Smooth muscle cell (in vitro differentiated cells): ENCODE results near the gene SLC25A39. TPM values are rescaled to one million over a fixed set of nuclear protein-coding genes. Genes with fewer than 3 reads are reported as not detected.

Experiments
- DNase-seq: peaks from one replicate; lab custom pipeline; 2025; ENCODE audit not compliant: unreplicated experiment; lab: John Stamatoyannopoulos, UW
- H2AFZ ChIP-seq: fragments of 200-600 bp; sonication (generic); 2 replicates; pipeline ENCODE4 v1.6.0; 2016; ENCODE audit warnings: antibody characterized with exemption, low read depth, mild to moderate bottlenecking
- H3F3A ChIP-seq: fragments of 200-600 bp; sonication (generic); 2 replicates; pipeline ENCODE4 v1.6.0; 2017; ENCODE audit warnings: antibody characterized with exemption, low read depth
- H3K27ac ChIP-seq: fragments of 200-600 bp; sonication (generic); 2 replicates; pipeline ENCODE4 v1.5.1; 2016; ENCODE audit warnings: low read depth, mild to moderate bottlenecking
- H3K27me3 ChIP-seq: fragments of 200-600 bp; sonication (generic); 2 replicates; pipeline ENCODE4 v1.6.1; 2016; ENCODE audit warnings: low read depth, mild to moderate bottlenecking
- H3K36me3 ChIP-seq: fragments of 200-600 bp; sonication (generic); 2 replicates; pipeline ENCODE4 v1.5.1; 2016; ENCODE audit warnings: low read depth
- H3K4me1 ChIP-seq: fragments of 200-600 bp; sonication (generic); 2 replicates; pipeline ENCODE4 v1.5.1; 2016; ENCODE audit warnings: low read depth
- H3K4me2 ChIP-seq: fragments of 200-600 bp; sonication (generic); 2 replicates; pipeline ENCODE4 v1.6.0; 2016; ENCODE audit warnings: mild to moderate bottlenecking
- H3K4me3 ChIP-seq: fragments of 200-600 bp; sonication (generic); 2 replicates; pipeline ENCODE4 v1.5.1; 2016; ENCODE audit warnings: mild to moderate bottlenecking
- H3K79me2 ChIP-seq: fragments of 200-600 bp; sonication (generic); 2 replicates; pipeline ENCODE4 v1.6.0; 2016; ENCODE audit warnings: low read depth, mild to moderate bottlenecking
- H3K9ac ChIP-seq: fragments of 200-600 bp; sonication (generic); 2 replicates; pipeline ENCODE4 v1.6.0; 2016; ENCODE audit warnings: low read depth
- H3K9me3 ChIP-seq: fragments of 200-600 bp; sonication (generic); replicated peaks from 2 replicates; pipeline ENCODE4 v1.5.1; 2016; ENCODE audit warnings: low read depth
- H4K20me1 ChIP-seq: fragments of 200-600 bp; sonication (generic); 2 replicates; pipeline ENCODE4 v1.6.0; 2016; ENCODE audit warnings: low read depth
- CTCF ChIP-seq: fragments of 200-600 bp; sonication (generic); IDR thresholded peaks from 2 replicates; pipeline ENCODE4 v1.5.1; 2017; ENCODE audit warnings: borderline replicate concordance, mild to moderate bottlenecking, antibody characterized with exemption; ENCODE audit not compliant: insufficient read depth, poor library complexity, severe bottlenecking
- WGBS: methylation state at CpG from one replicate; pipeline ENCODE4 v1.1.7; 2016; ENCODE audit warnings: low lambda C conversion rate; 5-methylcytosine and 5-hydroxymethylcytosine counted together
- polyA plus RNA-seq: library from polyadenylated mRNA; unstranded; fragments of >200 nt; fragmentation: Nextera tagmentation; extraction: Ambion mirVana; gene quantifications from 2 replicates; pipeline ENCODE4 v1.2.1, GENCODE V29; 2016
- total RNA-seq: library from RNA; depleted of rRNA; stranded (reverse); fragments of >200 nt; gene quantifications from 2 replicates; pipeline ENCODE4 v1.2.3, GENCODE V29; 2014

SLC25A39 gene
- total and polyA plus RNA-seq, 2 experiments from 2014 or later, result 106 to 147 TPM

GRCh38 chr17:44314031-44314430 is 10.6 kb downstream of the SLC25A39 start:
- H3K9ac ChIP-seq, result no peak overlapping the region
- no peak for TF ChIP-seq CTCF
- no peaks in the 10 kb centered on the region for H3K36me3 ChIP-seq
- no peak overlapping the region for H3K27ac ChIP-seq
- DNase-seq, result no peak
- no peak overlapping the region for H2AFZ ChIP-seq
- no peaks in the 10 kb centered on the region for H3K79me2 ChIP-seq
- H3K27me3 ChIP-seq, result peaks cover 49% of the 10 kb centered on the region
- H3K4me1 ChIP-seq, result peaks cover 11% of the 10 kb centered on the region
- no peaks in the 10 kb centered on the region for H3F3A ChIP-seq
- no peak overlapping the region for H3K4me2 ChIP-seq
- H3K4me3 ChIP-seq, result no peak overlapping the region
- WGBS, result 92% methylated on average over 7 of the region's 7 CpGs
- no peaks in the 10 kb centered on the region for H4K20me1 ChIP-seq
- no peaks in the 10 kb centered on the region for H3K9me3 ChIP-seq

- peaks cover 20% of the 10 kb centered on the region for H3K4me1 ChIP-seq
- H3K9me3 ChIP-seq, result no peaks in the 10 kb centered on the region
- no peak overlapping the region for H3K4me2 ChIP-seq
- H3K9ac ChIP-seq, result no peak overlapping the region
- no peaks in the 10 kb centered on the region for H3K36me3 ChIP-seq
- H3K27me3 ChIP-seq, result peaks cover 44% of the 10 kb centered on the region
- H3F3A ChIP-seq, result no peaks in the 10 kb centered on the region
- no peak overlapping the region for H3K4me3 ChIP-seq
- 89% methylated on average over 13 of the region's 17 CpGs for WGBS
- no peak for TF ChIP-seq CTCF
- no peak overlapping the region for H3K27ac ChIP-seq
- no peak overlapping the region for H2AFZ ChIP-seq
- no peak for DNase-seq
- no peaks in the 10 kb centered on the region for H3K79me2 ChIP-seq
- H4K20me1 ChIP-seq, result no peaks in the 10 kb centered on the region
Observed at GRCh38 chr17:44312396-44313104, 12.1 kb downstream of the SLC25A39 start.

GRCh38 chr17:44311562-44312181 is 13.0 kb downstream of the SLC25A39 start:
- H3K4me3 ChIP-seq, result no peak overlapping the region
- H3K27me3 ChIP-seq, result peaks cover 36% of the 10 kb centered on the region
- no peaks in the 10 kb centered on the region for H3K36me3 ChIP-seq
- H3K79me2 ChIP-seq, result no peaks in the 10 kb centered on the region
- H3K4me2 ChIP-seq, result no peak overlapping the region
- H3K9me3 ChIP-seq, result no peaks in the 10 kb centered on the region
- no peak for TF ChIP-seq CTCF
- H3K9ac ChIP-seq, result no peak overlapping the region
- no peak overlapping the region for H3K27ac ChIP-seq
- WGBS, result 85% methylated on average over 4 of the region's 5 CpGs
- peaks cover 22% of the 10 kb centered on the region for H3K4me1 ChIP-seq
- DNase-seq, result no peak
- no peak overlapping the region for H2AFZ ChIP-seq
- H4K20me1 ChIP-seq, result no peaks in the 10 kb centered on the region
- no peaks in the 10 kb centered on the region for H3F3A ChIP-seq
